Peyer's patch (tissue), 4 donors: ENCODE data around the gene PPP2R5C. TPM values are rescaled to one million over a fixed set of nuclear protein-coding genes. Genes with fewer than 3 reads are reported as not detected.

Source experiments
- DNase-seq, 3 donors: peaks; one replicate each; pipeline ENCODE4 v3.0.0-alpha.2; 2017 to 2019
- H3K27ac ChIP-seq, 4 donors: fragments of 200-600 bp; sonication (generic); one replicate each; pipeline ENCODE4 v1.5.1; 2016 to 2019
- H3K27me3 ChIP-seq, 2 donors: fragments of 200-600 bp; sonication (generic); one replicate each; pipeline ENCODE4 v1.5.1; 2019
- H3K36me3 ChIP-seq, 3 donors: fragments of 200-600 bp; sonication (generic); one replicate each; pipeline ENCODE4 v1.5.1; 2016 to 2019
- H3K4me1 ChIP-seq, 4 donors: fragments of 200-600 bp; sonication (generic); one replicate each; pipeline ENCODE4 v1.5.1; 2016 to 2019
- H3K4me3 ChIP-seq, 4 donors: fragments of 200-600 bp; sonication (generic); 1 replicate in 3 of 4; 2 replicates in 1 of 4; pipeline ENCODE4 v1.5.1; 2016 to 2019; ENCODE audit warnings: mild to moderate bottlenecking in 1 of 4
- H3K9me3 ChIP-seq, 4 donors: fragments of 200-600 bp; sonication (generic); one replicate each; pipeline ENCODE4 v1.5.1; 2016 to 2019; ENCODE audit warnings: mild to moderate bottlenecking in 1 of 4
- POLR2A ChIP-seq, 2 donors: fragments of 450-650 bp; IDR thresholded peaks; one replicate each; pipeline ENCODE4 v1.5.1; 2017; ENCODE audit warnings: antibody characterized with exemption in 2 of 2, mild to moderate bottlenecking in 2 of 2, moderate library complexity in 2 of 2
- total RNA-seq, 4 donors: library from RNA; depleted of rRNA; stranded (reverse); fragments of >200 nt; gene quantifications; one replicate each; pipeline ENCODE4 v1.1.0, GENCODE V29; 2016
- TF ChIP-seq, protein P1 (sequence below), 6 experiments: fragments of 450-650 bp in 4 of 6; fragments of 200-600 bp in 2 of 6; sonication (generic) in 1 of 6; IDR thresholded peaks; one replicate each; pipeline ENCODE4 v1.5.1; 2017 to 2019; ENCODE audit warnings: antibody characterized with exemption in 6 of 6, mild to moderate bottlenecking in 3 of 6, moderate library complexity in 1 of 6

PPP2R5C gene
- total RNA-seq, 4 donors from 2014 or later: 87.6 to 137 (median 91.9) TPM

GRCh38 chr14:101858791-101859537, 97.5 kb downstream of the PPP2R5C start:
- no peak overlapping the region for H3K27ac ChIP-seq
- no peak for TF ChIP-seq POLR2A (IDR thresholded peaks at IDR 0.05)
- TF ChIP-seq, protein P1, sequence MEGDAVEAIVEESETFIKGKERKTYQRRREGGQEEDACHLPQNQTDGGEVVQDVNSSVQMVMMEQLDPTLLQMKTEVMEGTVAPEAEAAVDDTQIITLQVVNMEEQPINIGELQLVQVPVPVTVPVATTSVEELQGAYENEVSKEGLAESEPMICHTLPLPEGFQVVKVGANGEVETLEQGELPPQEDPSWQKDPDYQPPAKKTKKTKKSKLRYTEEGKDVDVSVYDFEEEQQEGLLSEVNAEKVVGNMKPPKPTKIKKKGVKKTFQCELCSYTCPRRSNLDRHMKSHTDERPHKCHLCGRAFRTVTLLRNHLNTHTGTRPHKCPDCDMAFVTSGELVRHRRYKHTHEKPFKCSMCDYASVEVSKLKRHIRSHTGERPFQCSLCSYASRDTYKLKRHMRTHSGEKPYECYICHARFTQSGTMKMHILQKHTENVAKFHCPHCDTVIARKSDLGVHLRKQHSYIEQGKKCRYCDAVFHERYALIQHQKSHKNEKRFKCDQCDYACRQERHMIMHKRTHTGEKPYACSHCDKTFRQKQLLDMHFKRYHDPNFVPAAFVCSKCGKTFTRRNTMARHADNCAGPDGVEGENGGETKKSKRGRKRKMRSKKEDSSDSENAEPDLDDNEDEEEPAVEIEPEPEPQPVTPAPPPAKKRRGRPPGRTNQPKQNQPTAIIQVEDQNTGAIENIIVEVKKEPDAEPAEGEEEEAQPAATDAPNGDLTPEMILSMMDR (IDR thresholded peaks at IDR 0.05): no peak
- DNase-seq: no peak
- H3K36me3 ChIP-seq: peaks cover 0 to 18% (median 0%) of the 10 kb centered on the region in 3 donors
- no peaks in the 10 kb centered on the region for H3K9me3 ChIP-seq
- H3K27me3 ChIP-seq: no peaks in the 10 kb centered on the region
- H3K4me1 ChIP-seq: peaks cover 0 to 5% (median 0%) of the 10 kb centered on the region in 4 donors
- no peak overlapping the region for H3K4me3 ChIP-seq

GRCh38 chr14:101859538-101859902, 98.0 kb downstream of the PPP2R5C start:
- no peak overlapping the region for H3K4me3 ChIP-seq
- no peak for DNase-seq
- no peak overlapping the region for H3K27ac ChIP-seq
- peaks cover 0 to 18% (median 0%) of the 10 kb centered on the region in 3 donors for H3K36me3 ChIP-seq
- TF ChIP-seq, protein P1 (IDR thresholded peaks at IDR 0.05): no peak
- TF ChIP-seq POLR2A (IDR thresholded peaks at IDR 0.05): no peak
- peaks cover 0 to 4% (median 0%) of the 10 kb centered on the region in 4 donors for H3K4me1 ChIP-seq
- H3K9me3 ChIP-seq: no peaks in the 10 kb centered on the region
- H3K27me3 ChIP-seq: no peaks in the 10 kb centered on the region

GRCh38 chr14:101859958-101860357, 98.4 kb downstream of the PPP2R5C start:
- peaks cover 0 to 18% (median 0%) of the 10 kb centered on the region in 3 donors for H3K36me3 ChIP-seq
- H3K27me3 ChIP-seq: no peaks in the 10 kb centered on the region
- TF ChIP-seq POLR2A (IDR thresholded peaks at IDR 0.05): no peak
- TF ChIP-seq, protein P1 (IDR thresholded peaks at IDR 0.05): no peak
- no peak for DNase-seq
- H3K4me1 ChIP-seq: no peaks in the 10 kb centered on the region
- no peak overlapping the region for H3K27ac ChIP-seq
- H3K9me3 ChIP-seq: no peaks in the 10 kb centered on the region
- no peak overlapping the region for H3K4me3 ChIP-seq

- TF ChIP-seq, protein P1 (IDR thresholded peaks at IDR 0.05): no peak
- TF ChIP-seq POLR2A (IDR thresholded peaks at IDR 0.05): no peak
- H3K36me3 ChIP-seq: peaks cover 0 to 18% (median 0%) of the 10 kb centered on the region in 3 donors
- no peak overlapping the region for H3K27ac ChIP-seq
- DNase-seq: no peak
- no peaks in the 10 kb centered on the region for H3K27me3 ChIP-seq
- no peaks in the 10 kb centered on the region for H3K4me1 ChIP-seq
- H3K4me3 ChIP-seq: no peak overlapping the region
- H3K9me3 ChIP-seq: no peaks in the 10 kb centered on the region
Observed at GRCh38 chr14:101861464-101861863, 100.0 kb downstream of the PPP2R5C start.

DNA sequence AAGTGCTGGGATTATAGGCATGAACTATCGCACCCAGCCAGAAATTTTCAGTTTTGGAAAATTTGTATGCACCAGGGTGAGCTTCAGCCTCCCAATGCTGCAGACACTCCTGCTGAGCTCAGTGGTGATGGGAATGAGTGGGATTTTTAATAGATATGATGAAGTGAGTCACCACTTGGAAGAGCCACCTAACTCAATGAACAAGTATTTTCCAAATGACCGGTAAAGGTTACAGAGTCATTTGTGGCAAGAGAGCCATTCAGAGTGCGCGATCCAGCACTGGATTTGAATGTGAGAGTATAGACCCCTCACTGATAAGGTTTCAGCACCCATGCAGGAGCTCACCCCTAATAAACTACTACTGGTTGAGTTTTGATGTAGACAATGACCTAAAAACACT, 100.7 kb downstream of the PPP2R5C start:
- Histone ChIP-seq H3K36me3 (peaks cover 0 to 18% (median 0%) of the 10 kb centered on the region in 3 donors), H3K4me3 (no peak overlapping the region), H3K27ac (no peak overlapping the region), H3K4me1 (no peaks in the 10 kb centered on the region), H3K9me3 (no peaks in the 10 kb centered on the region), H3K27me3 (no peaks in the 10 kb centered on the region)
- TF ChIP-seq, protein P1 (IDR thresholded peaks at IDR 0.05): no peak
- no peak for TF ChIP-seq POLR2A (IDR thresholded peaks at IDR 0.05)
- no peak for DNase-seq
